Adrenal gland (tissue), 5 donors: ENCODE measurements around the gene PACRG.

Source experiments
- CTCF ChIP-seq, 6 experiments: fragments of 450-650 bp in 4 of 6; fragments of 200-600 bp in 2 of 6; sonication (generic) in 1 of 6; IDR thresholded peaks; 1 replicate in 5 of 6; 2 replicates in 1 of 6; pipeline versions ENCODE4 v1.5.1 to v1.8.0; 2016 to 2021; ENCODE audit warnings: antibody characterized with exemption in 6 of 6, mild to moderate bottlenecking in 2 of 6, moderate library complexity in 1 of 6
- POLR2A ChIP-seq, 2 donors: fragments of 450-650 bp; IDR thresholded peaks; one replicate each; pipeline ENCODE4 v1.6.1; 2017; ENCODE audit warnings: antibody characterized with exemption in 2 of 2, mild to moderate bottlenecking in 2 of 2, moderate library complexity in 1 of 2
- donor health status: DM: no; HTN: no; CAD: no.

GRCh38 chr6:162998777-162999176 lies 271.0 kb downstream of the PACRG start:
- no peak for TF ChIP-seq CTCF (IDR thresholded peaks at IDR 0.05)
- TF ChIP-seq POLR2A (IDR thresholded peaks at IDR 0.05): no peak
